ENCODE data around the gene INPP4B. TPM values are rescaled to one million over a fixed set of nuclear protein-coding genes. Genes with fewer than 3 reads are reported as not detected.

The INPP4B gene
- total RNA-seq, 1 experiment from 2014 or later = 0.07 TPM

GRCh38 chr4:142420311-142421095 lies 425.6 kb downstream of the INPP4B start:
- DNase-seq = no peak
- H3K79me2 ChIP-seq (ENCODE audit: insufficient read depth, low read length) = no peaks in the 10 kb centered on the region
- H3K27ac ChIP-seq (ENCODE audit: insufficient read length, low read depth, low read length) = no peak overlapping the region
- no peak overlapping the region for H3K23ac ChIP-seq (ENCODE audit: insufficient read length, low read depth, low read length)
- no peak overlapping the region for H3K14ac ChIP-seq (ENCODE audit: insufficient read depth, low read length)
- no CpG with 5 or more reads among the region's 3 CpGs for WGBS (ENCODE audit: extremely low coverage, insufficient read length, low lambda C conversion rate)
- H4K5ac ChIP-seq (ENCODE audit: insufficient read length, low read depth, low read length) = no peak overlapping the region
- no peaks in the 10 kb centered on the region for H3K9me3 ChIP-seq (ENCODE audit: control insufficient read depth, low read depth, low read length)
- Mint-ChIP-seq H3K27ac (no peak overlapping the region), H3K9me3 (no peaks in the 10 kb centered on the region), H3K4me3 (no peak overlapping the region), H3K27me3 (ENCODE audit: low read depth) (no peaks in the 10 kb centered on the region), H3K36me3 (ENCODE audit: insufficient read depth in 1 of 3, low read depth in 3 of 3) (no peaks in the 10 kb centered on the region), H3K4me1 (peaks cover 4% of the 10 kb centered on the region in 2 experiments; a peak in 2 of 4 replicates)
- no peak overlapping the region for H2AFZ ChIP-seq (ENCODE audit: low read length)
- no peaks in the 10 kb centered on the region for H3K79me1 ChIP-seq (ENCODE audit: insufficient read depth, low read depth, low read length, poor library complexity, severe bottlenecking)
- no peak overlapping the region for H2BK120ac ChIP-seq (ENCODE audit: low read depth, low read length, poor library complexity, severe bottlenecking)
- H3K18ac ChIP-seq (ENCODE audit: insufficient read length, low read depth, low read length) = no peak overlapping the region
- no peak overlapping the region for H3K4me2 ChIP-seq (ENCODE audit: insufficient read depth, insufficient read length, low read length)
- no peak overlapping the region for H2BK12ac ChIP-seq (ENCODE audit: insufficient read length, low read depth, low read length)
- no peak overlapping the region for H4K91ac ChIP-seq (ENCODE audit: insufficient read length, low read depth, low read length)
- no peak overlapping the region for H3K56ac ChIP-seq (ENCODE audit: insufficient read length, low read depth, low read length)
- H2BK20ac ChIP-seq (ENCODE audit: low read depth, low read length, poor library complexity, severe bottlenecking) = no peak overlapping the region
- no peak overlapping the region for H3T11ph ChIP-seq (ENCODE audit: low read length)
- no peak overlapping the region for H4K8ac ChIP-seq (replicated peaks; ENCODE audit: insufficient read length, low read depth, low read length)
- no peak overlapping the region for H2BK15ac ChIP-seq (ENCODE audit: low read depth, low read length)
- no peak for TF ChIP-seq CTCF (conservative IDR thresholded peaks at IDR 0.05)
- H3K4ac ChIP-seq (ENCODE audit: low read depth, low read length) = no peak overlapping the region
- H3K9ac ChIP-seq (ENCODE audit: extremely low read depth, insufficient read length, low read length) = no peak overlapping the region
- H3K27me3 ChIP-seq (ENCODE audit: insufficient read depth, low read length) = no peaks in the 10 kb centered on the region
- no peak overlapping the region for H2AK5ac ChIP-seq (ENCODE audit: insufficient read length, low read length)
- H2BK5ac ChIP-seq (ENCODE audit: insufficient read length, low read length) = no peak overlapping the region
- H3K4me1 ChIP-seq (ENCODE audit: insufficient read depth, low read length) = no peaks in the 10 kb centered on the region; the same call in 1 of the 2 replicates
- H3K23me2 ChIP-seq (ENCODE audit: insufficient read length, low read depth, low read length, poor library complexity, severe bottlenecking) = no peaks in the 10 kb centered on the region
- H4K20me1 ChIP-seq (ENCODE audit: control insufficient read depth, insufficient read depth, insufficient read length) = no peaks in the 10 kb centered on the region

All from H9 (cell line).